Islet precursor cell (in vitro differentiated cells): ENCODE measurements around the gene BOLA1.
A peak's percentile ranks its signal among the peaks of the same experiment; 100 is the strongest.
"Not testable (repeated sequence)": the region's sequence is repeated elsewhere in the genome, so short reads cannot be mapped to it uniquely, and the experiment has no call there.

Experiments
- DNase-seq: peaks from one replicate; pipeline ENCODE4 v3.0.0-alpha.2; 2018

The BOLA1 gene, protein sequence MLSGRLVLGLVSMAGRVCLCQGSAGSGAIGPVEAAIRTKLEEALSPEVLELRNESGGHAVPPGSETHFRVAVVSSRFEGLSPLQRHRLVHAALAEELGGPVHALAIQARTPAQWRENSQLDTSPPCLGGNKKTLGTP

GRCh38 chr1:149899460-149900284 is at the start of gene BOLA1:
TSS of gene BOLA1 (plus strand) at chr1:149899568. CDS start at chr1:149900060, 492 bp downstream.
- DNase-seq = peak; percentile 94

DNA sequence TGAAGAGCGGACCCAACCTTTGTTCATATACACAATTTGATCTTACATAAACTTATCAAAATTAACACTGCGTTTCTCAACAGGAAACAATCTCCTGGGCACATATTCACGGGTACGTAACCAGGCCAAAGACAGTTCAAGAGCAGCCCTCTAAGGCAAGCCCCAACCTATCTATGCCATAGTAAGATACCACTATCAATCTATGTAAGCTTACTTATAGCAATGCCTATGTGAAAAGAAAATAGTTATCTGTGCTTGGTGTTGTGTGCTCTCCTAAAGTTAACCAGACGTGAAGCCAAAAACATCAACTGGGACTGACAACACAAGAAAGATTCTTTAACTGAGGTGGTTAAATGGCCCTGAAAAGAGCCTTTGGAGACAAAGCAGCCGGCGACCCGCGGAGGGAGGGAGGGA is 49.4 kb upstream of the BOLA1 start:
- DNase-seq = no peak

DNA sequence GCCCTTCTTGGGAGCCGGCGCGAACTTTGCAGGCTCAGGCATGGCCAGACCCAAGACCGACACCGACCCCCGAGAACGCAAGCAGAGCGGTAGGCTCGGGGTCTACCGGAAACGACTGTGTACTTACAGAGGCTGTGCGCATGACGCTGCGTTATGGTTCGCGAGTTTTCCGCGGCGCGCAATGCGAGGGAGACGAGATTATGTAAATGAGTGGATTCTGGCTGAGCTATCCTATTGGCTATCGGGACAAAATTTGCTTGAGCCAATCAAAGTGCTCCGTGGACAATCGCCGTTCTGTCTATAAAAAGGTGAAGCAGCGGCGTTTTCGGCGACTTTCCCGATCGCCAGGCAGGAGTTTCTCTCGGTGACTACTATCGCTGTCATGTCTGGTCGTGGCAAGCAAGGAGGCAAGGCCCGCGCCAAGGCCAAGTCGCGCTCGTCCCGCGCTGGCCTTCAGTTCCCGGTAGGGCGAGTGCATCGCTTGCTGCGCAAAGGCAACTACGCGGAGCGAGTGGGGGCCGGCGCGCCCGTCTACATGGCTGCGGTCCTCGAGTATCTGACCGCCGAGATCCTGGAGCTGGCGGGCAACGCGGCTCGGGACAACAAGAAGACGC is 48.5 kb upstream of the BOLA1 start:
- DNase-seq = not testable (repeated sequence)

DNA sequence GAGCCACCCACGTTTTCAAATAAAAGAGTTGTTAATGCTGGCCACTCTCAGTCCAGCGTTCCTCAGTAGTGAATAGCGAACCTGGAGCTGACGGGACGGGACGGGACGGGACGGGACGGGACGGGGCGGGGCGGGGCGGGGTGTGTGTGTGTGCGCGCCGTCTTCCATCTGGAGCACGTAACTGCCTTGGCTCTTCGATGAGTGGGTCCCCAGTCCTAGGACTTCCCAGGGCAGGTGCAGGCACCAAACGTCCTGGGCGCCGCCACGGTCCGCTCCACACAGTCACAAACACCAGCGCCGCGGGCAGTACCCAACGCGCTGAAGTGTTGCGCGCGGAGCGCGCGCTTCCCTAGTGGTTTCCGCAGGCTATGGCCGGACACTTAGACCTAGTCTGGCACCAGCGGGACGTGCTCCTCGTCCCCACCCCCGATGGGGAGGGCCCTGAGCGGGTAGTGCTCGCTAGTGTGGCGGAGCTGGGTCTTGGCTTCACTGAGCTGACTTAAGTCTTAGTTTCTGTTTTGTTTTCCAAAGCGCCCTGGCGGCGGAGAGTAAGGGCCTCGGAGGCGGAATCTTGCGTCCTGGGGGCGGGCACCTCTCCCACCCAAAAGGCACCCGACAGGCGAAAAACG is 47.7 kb upstream of the BOLA1 start:
- not testable (repeated sequence) for DNase-seq

- not testable (repeated sequence) for DNase-seq
Observed at GRCh38 chr1:149852263-149852662, 47.1 kb upstream of the BOLA1 start.

DNA sequence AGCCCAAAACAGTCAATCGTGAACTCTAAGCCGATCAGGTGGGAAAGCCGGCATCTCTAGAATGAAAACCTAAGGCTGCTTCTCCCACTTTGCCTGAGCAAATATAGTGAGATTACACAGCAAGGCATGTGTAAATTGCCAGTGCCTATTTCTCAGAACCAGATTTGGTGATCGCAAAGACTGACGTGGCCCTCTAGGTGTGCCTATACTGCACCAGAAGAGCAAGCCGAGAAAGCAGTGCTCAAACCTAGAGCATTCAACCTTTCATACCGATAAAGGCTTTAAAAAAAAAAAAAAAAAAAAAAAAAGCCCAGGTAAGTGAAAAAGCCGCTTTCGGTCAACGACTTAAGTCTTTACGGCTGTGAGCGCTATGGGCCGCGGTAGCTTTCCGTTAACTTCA is 39.1 kb upstream of the BOLA1 start:
- DNase-seq = not testable (repeated sequence)

- not testable (repeated sequence) for DNase-seq
Observed at GRCh38 chr1:149860684-149861496, 38.5 kb upstream of the BOLA1 start.

DNA sequence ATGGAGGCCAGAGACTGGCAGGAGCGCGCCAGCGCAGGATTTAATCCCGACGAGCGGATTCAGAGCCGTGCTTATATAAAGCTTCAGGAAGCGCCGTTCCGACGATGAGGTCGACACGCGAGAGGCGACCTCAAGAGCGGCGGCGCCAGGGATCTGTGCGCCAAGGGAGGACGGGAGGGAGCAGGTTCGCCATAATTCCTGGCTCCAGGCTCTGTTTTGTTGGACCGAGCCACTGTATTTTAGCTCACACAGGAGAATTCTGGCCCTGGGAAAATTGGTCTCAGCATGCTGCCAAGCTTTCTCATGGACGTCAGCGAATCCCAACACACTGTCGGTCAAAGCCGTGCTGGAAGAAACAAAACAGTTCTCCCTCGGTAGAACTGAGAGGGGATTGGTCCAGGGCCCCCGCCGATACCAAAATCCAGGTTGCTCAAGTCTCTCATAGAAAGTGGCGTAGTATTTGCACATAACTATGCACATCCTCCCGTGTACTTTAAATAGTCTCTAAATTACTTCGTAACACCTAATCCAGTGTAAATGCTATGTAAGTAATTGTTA is 37.8 kb upstream of the BOLA1 start:
- not testable (repeated sequence) for DNase-seq

DNA sequence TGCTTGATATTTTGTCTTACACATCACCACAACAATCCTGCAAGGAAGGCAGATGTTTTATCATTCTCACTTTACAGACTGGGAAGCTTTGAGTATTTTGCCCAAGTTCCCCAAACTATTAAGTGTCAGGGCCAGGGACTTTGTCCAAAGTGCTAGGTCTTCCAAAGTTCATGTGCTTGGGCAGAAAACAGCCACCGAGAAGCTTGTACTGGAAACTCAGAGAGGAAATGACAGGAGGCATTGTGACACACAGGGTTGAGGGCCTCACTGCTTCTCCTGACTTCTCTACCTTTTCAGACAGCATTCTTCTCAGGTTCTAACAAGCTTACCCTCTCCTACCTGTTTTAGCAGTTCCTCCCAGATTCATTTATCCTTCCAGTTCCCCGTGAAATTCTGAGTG is 32.5 kb upstream of the BOLA1 start:
- not testable (repeated sequence) for DNase-seq

DNA sequence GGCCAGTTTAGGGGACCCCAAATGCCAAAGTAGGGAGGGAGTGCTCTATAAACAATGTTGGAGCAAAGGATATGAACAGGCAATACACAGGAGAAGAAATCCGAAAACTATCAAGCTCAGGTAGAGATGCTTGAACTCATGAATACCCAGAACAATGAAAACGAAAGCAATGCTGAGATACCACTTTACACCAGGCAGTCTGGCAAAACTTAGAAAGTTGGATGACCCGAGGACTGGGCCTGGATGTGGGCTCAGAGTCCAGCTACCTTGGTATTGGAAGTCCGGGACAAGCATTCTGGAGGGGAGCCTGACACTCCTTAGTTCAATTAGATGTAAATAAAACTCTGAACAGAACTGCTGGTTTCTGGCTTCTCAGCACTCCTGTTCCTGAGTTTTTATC is 26.3 kb upstream of the BOLA1 start:
- not testable (repeated sequence) for DNase-seq

- DNase-seq = no peak
Observed at GRCh38 chr1:149877211-149877946, 22.0 kb upstream of the BOLA1 start.

DNA sequence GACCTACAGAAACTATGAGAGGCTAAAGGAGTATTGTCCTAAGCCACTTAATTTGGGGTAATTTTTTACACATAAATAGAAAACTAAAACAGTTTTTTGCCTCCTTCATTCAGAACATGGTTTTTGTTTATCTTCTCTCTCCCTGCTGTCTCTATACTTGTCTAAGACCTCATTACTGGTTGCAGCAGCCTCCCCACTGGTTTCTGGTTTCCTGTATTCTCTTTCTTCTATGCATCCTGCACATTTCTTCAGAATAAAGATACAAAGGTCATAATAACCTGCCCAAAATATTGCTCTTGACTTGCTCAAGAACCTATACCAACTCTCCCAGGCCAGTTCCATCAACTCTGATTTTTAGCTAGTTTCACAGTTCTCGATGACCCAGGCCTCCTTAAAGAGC is 19.8 kb upstream of the BOLA1 start:
- DNase-seq = no peak

- no peak for DNase-seq
Observed at GRCh38 chr1:149881876-149882275, 17.5 kb upstream of the BOLA1 start.

GRCh38 chr1:149883598-149884247 is 15.6 kb upstream of the BOLA1 start:
- no peak for DNase-seq

GRCh38 chr1:149884433-149885338 is 14.7 kb upstream of the BOLA1 start:
- no peak for DNase-seq

DNA sequence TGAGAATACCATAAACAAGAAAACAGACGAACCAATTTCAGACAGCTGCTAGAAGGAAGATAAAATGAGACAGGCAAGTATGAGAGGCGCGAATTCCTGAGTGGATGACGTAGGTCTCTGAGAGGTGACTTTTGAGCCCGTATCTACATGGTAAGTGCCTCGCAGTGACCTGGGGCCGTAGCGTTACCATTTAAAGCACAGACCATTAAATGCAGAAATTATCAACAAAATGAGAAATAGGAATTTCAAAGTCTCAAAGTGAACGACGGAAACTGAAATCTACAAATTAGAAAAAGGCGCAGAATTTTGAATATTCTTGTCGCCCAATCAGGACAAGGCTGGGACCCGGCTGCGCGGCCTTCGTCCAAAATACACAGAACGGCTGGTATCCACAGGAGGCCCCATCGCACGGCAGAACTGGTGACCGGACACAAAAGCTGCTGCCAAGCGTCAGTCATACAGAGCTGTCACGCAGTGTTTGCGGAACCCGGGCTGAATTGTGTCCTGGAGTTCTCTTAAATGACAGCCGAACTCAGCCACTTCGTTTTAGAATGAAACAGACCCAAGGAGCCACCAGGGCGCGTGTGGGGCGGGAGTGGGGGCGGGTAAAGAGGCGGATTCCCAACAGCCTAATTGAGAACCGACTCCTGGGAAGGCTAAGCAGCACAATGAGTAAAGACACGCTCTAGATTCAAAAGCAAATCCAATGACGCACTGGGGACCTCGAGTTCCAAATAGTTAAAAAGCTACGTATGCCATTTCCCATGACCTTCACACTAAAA is 13.8 kb upstream of the BOLA1 start:
- DNase-seq = peak; percentile 88

GRCh38 chr1:149886121-149886395 is 13.3 kb upstream of the BOLA1 start:
- DNase-seq = not testable (repeated sequence)

DNA sequence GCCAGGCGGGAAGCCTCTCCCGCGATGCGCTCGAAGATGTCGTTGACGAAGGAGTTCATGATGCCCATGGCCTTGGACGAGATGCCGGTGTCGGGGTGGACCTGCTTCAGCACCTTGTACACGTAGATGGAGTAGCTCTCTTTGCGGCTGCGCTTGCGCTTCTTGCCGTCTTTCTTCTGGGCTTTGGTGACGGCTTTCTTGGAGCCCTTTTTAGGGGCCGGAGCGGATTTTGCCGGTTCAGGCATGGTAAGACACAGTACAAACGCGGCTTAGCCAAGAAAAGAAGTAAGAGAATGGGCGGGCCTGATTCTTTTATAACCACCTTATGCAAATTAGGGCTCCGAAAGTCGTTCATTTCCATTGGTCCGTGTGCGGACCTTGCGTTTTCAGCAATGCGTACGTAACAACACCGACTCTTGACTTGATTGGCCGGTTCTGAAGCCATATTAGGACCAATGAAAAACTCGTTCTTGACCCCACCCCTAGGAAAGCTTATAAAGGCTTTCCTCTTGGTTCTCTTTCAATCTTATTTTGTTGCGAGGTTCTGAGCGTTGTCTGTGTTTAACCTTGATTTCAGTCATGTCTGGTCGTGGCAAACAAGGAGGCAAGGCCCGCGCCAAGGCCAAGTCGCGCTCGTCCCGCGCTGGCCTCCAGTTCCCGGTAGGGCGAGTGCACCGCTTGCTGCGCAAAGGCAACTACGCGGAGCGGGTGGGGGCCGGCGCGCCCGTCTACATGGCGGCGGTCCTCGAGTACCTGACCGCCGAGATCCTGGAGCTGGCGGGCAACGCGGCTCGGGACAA is 12.8 kb upstream of the BOLA1 start:
- peak; percentile 96 for DNase-seq

- not testable (repeated sequence) for DNase-seq
Observed at GRCh38 chr1:149887196-149887455, 12.2 kb upstream of the BOLA1 start.
